ENCODE data around the gene PHYHD1.

Gene PHYHD1

GRCh38 chr9:128986671-128987070, 65.9 kb downstream of the PHYHD1 start:
- DNase-seq = no peak

- DNase-seq = no peak
Observed at GRCh38 chr9:128987805-128988204, 67.0 kb downstream of the PHYHD1 start.
